Fibroblast of peridontal ligament (primary cell): Measurements from ENCODE around the gene WNT9A.

Source experiments
- DNase-seq: peaks from one replicate; pipeline ENCODE4 v3.0.0-alpha.2; 2010; ENCODE audit errors: extremely low read depth

The WNT9A gene

DNA sequence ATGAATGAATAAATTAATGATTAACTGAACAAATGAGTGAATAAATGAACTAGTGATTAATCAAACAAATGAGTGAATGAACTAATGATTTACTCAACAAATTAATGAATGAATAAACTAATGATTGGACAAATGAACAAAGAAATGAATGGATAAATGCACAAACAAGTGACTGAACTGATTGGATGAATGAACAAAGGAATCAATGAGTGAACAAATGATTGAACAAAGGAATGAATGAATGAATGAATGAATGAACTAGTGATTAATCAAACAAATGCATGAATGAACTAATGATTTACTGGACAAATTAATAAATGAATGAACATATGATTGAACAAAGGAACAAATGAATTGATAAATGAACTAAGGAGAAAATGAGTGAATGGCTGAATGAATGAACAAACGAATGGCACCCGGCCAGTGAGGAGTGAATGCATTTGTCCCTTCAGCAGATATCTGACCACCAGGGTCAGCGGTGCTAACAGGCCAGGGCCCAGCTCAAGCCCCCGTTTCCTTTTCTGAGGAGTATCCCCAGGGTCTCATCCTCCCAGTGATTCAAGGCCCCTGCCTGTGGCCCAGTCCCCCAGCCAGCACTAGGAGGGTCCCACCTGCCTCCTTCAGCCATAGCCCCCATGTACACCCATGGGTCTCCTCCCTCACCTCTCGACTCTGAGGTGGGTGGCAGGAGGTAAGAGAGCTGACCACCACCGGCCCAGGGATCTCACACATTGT lies 49.9 kb downstream of the WNT9A start:
- no peak for DNase-seq

DNA sequence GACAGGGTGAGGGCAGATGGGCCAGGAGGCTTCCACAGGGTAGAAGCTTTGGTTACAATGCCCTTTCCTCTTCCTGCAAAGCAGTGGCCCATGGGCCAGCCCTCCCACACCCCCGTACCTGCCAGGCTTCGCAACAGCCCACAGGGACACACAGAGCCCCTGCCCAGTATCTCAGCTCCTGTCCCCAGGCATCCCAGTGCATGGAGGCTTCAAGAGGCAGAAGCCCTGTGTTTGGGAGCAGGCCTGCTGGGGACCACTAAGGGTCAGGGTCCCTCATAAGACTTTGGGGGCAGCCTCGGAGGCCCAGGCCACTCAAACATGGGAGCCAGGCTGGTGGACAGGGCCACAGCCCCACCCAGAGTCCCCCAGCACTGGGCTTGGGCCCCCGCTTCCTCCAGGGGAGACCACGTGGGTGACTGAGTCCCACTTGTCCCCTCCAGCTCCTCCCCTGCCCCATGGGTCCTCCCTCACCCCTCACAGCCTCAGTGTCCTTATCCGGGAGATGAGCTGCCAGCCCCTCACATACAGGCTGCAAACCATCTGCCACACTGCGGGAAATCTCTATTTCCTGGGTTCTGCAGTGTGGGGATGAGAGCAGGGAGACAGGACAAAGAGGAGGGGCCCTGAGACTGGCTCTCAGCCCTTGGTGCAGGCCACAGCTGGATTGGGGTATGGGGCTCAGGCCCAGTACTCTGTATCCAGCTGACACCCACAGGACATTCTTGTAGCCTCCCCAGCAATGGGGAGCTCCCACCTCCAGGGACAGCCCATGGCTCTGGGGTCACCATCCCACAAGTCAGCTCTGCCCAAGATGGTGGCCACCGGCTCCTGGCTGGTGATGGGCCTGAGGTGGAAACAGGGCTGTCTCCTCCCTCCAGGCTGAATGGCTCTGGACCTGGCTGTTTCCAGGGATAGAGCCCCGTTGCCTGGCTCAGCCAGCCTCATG lies 50.7 kb downstream of the WNT9A start:
- DNase-seq, result no peak

DNA sequence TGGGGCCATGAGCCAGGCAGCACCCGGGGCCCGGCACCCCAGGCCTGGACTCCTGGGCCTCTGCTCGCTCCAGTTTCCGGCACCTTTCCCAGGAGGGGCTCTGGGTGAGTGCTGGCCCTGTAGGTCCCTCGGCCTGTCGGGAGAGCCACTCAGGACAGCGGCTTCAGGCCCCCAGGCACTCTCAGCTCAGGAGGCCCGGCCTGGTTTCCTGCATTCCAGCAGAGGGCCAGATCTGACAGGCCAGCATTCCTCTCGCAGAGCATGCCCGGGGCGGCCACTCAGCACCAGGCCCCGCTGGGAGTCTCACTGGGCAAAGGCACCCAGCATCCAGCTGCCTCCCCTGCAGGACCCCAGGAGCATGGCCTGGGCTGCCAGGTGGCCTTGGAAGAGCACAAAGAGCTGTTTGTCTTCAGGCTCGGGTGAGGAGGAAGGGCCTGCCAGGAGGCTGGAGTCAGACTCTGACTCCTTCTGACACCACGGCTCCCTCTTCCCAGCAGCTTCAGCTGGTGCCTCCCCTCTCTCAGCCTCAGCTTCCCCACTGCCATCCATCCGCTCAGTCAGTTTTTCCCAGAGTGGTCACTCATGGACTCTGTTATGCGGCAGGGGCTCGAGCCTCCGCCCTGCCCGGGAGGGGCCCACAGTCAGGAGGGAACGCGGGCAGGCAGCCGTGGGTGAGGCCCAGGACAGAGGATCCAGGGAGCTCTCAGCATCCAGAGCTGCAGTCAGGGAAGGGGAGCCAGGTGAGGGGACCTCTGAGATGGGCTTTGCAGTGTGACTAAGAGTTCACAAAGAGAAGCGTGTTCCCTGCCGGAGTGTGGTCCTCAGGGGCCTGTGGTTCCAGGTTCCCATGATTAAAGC lies 51.7 kb downstream of the WNT9A start:
- no peak for DNase-seq

DNA sequence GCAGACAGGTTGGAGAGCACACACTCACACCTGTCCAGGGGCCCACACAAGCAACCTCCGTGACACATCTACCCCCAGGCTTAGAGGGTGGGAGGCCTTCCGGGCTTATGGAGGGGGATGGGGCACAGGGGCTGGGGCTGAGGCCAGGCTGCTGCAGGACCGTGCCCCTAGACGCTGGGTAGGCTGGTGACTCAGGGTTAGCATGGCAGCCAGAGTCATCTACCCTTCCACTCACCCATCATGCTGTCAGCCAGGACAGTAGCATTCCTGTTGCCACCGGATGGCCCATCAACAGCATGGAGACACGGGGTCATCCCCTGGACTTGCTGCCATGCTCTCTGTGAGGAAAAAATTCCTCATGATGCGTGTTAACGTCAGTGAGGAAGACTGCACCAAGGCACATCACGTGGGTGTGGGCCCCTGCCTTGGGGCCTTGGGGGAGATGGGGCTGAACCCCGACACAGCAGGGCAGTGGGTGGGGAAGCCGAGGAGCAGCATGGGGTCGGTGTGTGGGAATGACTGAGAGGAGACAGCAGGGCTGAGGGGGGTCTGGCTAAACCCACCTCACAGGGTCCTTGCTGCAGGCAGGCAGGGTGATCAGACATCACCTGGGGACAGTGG lies 52.8 kb downstream of the WNT9A start:
- DNase-seq, result no peak

DNA sequence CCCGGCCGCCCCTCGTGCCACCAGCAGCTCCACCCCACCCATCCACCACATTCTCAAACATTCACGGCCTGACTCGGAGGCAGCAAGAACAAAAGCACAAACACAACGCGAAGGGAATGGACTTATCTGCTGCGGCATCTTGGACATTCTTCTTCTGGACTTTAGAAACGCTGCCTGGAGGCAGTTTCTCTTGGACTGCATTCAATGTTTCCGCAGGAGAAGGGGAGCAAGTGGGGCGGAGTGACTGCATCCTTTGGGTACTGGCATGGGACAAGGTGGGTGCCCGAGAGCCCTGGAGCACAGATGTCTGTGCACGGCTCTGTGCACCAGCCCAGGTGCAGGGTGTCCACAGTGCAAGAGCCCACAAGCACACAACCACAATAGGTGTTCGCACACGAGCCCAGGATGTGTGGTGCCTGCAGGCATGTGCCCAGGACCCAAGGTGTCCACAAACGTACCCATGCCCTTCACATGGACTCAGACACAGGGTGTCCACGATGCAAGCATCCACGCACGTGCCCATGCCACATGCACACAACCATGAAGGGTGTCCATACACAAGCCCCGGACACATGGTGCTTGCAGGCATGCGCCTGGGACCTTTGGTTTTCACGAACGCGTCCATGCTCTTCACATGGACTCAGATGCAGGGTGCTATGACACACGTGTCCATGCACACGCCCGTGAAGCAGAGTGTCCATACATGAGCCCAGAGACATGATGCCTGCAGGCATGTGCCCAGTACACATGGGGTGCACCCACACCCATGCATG lies 53.6 kb downstream of the WNT9A start:
- DNase-seq, result no peak

DNA sequence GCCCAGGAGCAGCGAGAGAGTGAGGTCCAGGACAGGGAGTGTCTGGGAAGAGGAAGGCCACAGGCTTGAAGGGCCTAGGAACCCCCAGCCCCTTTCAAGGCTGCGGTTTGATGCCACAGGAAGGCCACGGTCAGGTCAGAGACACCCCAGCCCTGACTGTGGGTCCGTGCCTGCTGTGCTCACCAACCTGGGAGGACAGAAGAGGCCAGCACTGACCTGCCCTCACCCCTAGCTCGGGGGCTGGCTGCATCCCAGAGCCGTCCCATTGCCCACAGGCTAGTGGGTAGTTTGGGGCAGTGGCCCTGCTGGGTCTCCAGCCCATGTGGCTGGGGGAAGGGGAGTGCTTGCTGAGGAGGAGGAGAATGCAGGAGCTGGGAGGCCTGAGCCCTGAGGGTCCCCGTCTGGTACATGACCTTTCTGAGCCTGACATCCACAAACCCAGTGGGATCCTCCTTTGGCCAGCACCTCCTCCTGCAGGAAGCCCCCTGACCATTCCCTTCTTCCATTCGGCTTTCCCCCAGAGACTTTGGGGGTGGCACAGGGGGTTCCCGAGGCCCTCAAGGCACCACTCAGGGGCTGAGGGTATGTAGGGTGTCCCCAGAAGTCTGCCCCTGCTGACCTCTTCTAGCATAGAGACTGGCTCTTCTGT lies 54.3 kb downstream of the WNT9A start:
- DNase-seq, result no peak

DNA sequence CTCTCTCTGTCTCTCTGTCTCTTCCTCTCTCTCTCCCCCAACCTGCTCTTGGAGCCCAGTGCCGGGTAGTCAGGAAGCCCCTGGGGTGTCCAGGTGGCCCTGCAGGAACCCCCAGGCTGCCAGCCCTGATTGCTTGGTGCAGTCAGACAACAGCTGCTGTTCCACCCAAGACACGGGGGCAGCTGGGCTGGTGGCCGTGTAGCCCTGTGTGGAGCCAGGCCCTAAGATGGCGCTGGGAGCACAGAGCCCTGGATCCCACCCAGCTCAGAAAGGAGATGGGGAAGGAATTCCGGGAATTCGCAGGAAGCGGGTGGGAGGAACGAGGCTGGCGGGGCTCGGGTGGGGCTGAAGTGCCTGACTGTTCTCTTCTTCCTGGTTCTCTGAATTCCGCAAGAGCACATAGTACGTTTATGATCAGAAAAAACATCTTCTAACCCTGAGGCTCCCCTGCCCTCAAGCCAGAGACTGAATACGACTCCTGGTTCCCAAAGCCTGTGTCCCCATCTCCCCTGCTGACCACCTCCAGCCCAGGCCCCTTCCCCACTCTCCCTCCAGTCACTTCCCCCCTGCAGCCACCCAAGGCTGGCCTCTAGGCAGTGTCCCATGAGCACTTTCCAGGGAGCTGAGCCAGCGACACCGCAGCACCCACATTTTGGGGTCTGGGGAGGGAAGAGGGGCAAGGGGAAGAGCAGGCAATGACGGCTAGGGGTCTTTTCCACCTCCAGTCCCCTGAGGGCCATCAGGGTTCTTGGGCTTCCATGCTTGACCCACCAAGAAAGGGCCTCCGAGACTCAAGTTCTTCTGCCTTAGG lies 55.0 kb downstream of the WNT9A start:
- no peak for DNase-seq

DNA sequence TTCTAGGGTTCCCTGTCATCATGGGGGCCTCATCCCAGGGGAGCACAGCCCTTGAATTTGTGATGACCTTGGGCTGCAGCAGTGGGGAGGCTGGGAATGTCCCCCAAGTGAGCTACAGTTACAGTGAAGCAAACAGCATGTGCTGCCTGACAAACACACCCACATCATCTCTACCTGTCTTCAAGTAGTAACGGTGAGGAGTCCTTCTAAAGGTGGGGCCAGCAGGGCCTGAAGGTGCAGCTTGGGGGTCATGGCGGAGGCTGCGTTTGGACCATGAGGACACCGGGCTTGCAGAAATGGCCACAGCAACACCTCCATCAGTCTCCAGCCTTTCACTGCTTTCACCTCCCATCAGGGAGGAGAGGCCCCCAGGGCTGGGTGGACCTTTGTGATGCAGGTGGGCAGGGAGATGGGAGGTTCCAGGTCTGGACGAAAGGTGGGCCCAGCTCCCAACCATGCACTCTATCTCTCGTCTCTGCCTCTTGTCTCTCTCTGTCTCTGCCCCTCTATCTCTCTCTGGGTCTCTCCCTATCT lies 55.7 kb downstream of the WNT9A start:
- DNase-seq, result no peak

DNA sequence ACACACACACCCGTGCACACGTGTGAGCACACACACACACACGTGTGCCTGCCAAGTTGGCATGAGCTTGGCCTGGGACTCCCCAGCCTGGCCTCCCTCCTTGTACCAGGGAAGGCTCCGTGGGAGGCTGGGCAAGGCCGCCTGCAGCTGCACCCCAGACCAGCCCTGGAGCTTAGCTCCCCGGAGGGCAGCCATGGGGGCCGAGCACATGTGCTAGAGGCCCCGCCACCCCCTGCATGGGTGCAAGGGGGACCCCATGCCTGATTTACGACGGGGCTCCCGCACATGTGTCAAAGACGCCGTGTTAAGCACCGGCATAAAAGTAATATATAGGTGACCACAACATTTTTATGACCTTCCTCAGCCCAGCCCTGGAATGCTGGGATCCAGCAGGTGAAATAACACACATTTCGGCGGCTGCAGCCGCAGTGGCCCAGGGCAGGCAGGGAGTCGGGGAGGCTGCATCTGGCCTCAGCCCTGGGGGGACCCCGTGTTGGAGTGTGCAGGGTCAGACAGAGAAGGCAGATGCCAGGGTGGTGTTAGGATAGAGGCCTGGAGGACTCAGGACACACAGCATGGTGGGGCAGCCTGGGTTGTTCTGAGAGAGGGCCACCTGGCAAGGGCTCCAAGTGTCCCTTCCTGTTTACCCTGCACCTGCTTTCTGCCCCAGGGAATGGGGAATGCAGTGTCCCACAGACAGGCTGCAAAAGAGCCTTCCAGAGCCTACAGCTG lies 56.3 kb downstream of the WNT9A start:
- no peak for DNase-seq

DNA sequence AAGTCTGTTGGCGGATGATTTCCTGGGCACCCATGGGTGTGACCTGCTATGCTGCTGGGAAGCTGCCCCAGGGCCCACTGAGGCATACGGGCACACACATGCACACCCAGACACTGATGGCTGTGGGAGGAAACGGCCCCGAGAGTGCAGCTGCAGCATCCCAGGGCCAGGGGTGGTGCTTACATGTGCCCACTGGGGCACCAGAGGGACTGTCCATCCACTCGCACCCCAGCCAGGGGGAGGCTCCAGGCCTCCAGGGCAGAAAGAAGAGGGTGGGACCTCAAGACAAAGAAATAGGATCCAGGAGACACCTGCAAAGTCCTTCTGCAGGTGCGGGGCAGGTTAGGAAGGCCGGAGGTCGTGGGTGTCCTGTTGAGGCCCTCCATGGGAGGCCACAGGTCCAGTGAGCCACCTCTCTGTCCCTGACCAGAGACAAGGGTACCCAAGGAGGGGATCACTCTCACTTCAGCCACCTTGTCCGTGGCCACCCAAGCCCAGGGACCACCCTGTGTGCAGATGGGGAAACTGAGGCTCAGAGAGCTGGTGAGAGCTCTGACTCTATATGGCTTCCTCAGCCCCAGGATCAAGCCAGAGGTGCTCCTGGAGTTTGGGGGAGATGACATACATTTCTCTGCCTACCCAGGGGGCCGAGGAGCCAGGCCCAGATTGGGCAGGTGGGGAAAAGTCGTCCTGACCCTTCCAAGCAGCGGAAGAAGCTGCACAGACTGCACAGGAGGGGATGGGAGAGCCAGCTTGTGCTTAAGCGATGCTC lies 57.1 kb downstream of the WNT9A start:
- DNase-seq, result no peak

DNA sequence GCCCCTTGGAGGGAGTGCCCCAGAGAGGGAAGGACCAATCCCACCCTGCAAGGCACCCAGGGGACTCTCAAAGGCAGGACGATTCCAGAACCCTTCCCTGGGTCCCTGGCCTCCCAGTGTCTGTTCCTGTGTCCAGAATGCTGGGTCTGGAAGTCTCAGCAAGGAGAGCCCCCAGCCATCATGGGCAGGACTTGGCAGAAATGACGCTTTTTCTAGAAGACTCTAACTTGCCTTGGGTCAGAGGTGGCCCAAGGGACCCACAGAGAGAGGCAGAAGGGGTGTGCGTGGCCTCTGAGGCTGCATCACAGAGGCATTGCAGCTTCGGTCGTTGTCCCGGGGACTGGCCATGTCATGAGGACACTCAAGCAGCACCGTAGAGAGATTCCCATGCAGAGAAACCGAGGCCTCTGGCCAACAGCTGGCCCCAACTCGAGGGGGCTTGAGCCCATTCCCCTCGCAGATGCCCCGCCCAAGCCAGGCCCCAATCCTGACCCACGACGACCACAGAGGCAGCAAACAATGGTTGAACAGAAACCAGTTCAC lies 57.8 kb downstream of the WNT9A start:
- no peak for DNase-seq

DNA sequence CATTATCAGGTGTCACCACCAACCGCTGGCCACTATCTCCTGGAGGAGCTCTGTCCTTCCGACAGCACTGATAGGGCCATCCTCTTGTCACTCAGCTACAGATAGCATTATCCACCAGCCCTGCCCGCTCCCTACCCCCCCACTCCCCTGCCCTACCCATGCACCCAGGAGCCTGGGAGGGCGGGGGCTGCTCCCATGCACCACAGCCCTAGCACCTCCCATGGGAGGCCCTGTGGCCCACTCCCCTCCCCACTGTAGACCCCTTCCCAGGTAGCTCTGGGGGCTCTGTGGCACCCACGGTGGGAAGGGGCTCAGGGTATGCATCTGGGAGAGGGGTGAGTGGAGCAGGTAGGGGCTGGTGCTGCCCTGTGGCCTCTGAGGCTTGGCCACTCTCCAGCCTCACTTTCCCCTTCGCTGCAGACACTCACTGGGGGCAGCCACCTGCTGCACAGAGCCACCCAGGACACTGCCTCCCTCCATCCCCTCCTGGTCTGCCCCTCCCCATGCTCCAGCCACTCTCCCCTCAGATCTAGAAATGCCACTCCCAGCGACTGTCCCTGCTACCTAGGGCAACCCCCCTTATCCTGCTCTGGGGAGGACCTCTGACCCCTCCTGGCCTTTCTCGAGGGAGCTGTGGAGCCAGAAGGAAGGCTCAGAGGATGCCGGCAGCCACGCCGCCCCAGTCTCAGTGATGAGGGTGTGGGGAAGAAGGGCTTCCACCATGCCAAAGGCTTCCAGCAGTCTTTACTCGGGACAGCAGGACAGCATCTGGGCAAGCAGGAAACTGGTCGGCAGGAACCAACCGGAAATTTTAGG lies 58.5 kb downstream of the WNT9A start:
- no peak for DNase-seq

DNA sequence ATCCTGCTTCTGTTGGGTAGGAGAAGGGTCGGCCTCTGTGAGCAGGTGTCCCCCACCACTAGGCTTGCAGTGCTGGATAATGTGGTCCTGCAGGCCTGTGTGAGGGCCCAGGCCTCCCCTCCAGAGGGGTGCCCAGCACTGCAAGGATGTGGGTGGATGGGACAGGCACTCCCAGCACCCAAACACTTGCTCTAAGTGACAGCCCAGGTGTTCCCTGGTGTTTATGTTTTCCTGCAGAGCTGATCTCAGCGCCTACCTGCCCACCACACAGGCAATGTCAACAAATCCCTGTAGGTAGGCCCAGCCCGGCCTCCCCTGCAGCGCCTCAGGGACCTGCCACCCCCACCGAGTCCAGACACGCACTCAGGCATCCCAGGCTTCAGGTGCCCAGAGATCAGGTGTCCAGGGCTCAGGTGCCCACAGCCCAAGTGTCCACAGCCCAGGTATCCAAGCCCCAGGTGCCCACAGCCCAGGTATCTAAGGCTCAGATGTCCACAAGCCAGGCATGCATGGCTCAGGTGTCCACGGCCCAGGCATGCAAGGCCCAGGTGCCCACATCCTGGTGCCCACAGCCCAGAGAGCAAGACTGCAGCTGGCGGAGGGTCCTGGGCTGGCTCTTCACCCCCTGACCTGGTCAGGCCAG lies 59.2 kb downstream of the WNT9A start:
- DNase-seq, result no peak

DNA sequence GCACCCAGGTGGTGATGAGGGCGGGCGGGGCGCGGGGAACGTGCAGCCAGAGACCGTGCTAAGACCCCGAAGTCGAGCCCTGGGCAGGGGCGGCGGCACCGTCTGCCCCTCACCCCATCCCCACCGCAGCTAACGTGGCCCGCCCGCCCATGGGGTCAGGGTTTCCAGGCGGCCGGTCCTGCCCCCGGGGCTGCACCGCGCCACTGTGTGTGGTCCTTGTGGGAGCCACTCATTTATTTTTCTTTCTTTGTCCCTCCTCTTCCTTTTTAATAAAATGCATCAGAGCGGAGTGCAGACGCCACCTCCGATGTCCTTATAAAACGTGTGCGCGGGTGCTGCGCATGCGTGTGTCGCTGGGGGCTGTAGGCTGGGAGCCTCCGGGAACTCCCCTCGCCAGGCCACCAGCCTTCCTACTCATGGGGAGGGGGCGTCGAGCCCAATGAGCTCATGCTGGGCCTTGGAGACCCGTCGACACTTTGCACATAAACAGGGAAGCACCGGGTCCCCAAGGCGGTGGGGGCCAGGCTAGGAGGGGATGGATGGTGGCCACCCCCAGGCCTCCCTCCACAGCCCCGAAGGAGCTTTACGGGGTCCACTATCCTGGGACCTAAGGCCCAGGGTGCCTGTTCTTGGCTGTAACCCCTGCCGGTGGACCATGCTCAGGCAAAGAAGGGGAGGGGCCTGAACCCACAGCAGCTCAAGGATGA lies 59.9 kb downstream of the WNT9A start:
- no peak for DNase-seq

DNA sequence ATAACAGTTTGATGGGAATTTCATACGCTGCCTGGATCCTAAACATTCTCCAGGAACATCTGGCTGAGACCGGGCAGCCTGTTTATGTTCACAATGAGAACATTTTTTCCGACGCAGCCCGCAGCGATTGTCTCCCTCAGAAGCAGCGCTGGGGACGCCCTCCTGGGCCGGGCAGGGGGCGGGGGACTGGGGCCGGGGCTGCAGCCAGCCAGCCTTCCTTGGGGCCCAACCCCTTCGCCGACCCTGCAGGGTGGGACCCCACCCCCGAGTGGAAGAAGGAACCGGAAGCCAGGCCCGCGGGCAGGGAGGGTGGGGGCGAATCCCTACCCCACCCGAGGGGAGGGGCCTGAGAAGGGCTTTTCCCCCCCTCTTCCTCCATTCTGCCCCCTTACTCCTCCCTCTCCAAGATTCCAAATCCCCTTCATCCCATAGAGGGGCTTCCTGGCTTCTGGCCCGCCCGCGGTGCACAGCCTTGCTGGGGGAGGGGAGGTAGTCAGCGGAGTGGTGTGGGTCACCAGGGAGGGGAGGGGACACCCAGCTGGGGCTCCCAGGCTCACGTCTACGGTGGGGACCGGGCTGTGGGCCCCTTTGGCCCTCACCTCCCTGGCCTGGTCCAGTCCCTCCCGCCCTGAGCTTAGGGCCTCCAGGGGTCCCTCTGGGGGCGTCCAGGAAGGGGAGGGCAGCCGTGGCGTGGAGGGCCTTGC lies 60.6 kb downstream of the WNT9A start:
- peak; percentile 38 for DNase-seq
